Measurements from ENCODE around the gene TSC1. TPM values are rescaled to one million over a fixed set of nuclear protein-coding genes. Genes with fewer than 3 reads are reported as not detected.
"Not testable (repeated sequence)": the region's sequence is repeated elsewhere in the genome, so short reads cannot be mapped to it uniquely, and the experiment has no call there.

The TSC1 gene
- total and polyA plus RNA-seq, 3 donors from 2014 or later, result 78.4 to 108 (median 100) TPM

DNA sequence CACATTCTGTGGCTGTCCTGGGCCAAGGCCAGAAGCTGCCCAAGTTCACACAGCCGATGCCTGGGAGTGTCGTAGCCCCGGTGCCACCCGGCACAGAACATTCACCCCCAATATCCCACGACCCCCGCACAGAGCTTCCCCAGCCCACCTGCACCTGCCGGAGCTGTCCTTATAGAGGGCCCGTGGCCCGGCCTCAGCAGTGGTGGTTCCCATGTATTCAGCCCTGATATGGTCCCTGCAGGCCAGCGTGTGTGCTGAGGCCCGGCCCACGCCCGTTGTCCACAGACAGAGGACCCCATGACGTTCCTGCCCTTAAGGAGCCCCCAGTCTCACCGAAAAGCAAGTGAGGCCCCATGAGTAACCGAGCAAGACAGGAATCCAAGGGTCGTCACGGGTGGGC lies 28.8 kb upstream of the TSC1 start:
- TF ChIP-seq, protein P1, sequence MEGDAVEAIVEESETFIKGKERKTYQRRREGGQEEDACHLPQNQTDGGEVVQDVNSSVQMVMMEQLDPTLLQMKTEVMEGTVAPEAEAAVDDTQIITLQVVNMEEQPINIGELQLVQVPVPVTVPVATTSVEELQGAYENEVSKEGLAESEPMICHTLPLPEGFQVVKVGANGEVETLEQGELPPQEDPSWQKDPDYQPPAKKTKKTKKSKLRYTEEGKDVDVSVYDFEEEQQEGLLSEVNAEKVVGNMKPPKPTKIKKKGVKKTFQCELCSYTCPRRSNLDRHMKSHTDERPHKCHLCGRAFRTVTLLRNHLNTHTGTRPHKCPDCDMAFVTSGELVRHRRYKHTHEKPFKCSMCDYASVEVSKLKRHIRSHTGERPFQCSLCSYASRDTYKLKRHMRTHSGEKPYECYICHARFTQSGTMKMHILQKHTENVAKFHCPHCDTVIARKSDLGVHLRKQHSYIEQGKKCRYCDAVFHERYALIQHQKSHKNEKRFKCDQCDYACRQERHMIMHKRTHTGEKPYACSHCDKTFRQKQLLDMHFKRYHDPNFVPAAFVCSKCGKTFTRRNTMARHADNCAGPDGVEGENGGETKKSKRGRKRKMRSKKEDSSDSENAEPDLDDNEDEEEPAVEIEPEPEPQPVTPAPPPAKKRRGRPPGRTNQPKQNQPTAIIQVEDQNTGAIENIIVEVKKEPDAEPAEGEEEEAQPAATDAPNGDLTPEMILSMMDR (IDR thresholded peaks at IDR 0.05), result no peak
- no peak for TF ChIP-seq POLR2A (IDR thresholded peaks at IDR 0.05)
- intact Hi-C loops (cut with DNase I; ENCODE audit: low total_unique reads), result no loop called here
- WGBS, 2 donors, result 49 to 58% methylated on average over 18 of the region's 18 CpGs

DNA sequence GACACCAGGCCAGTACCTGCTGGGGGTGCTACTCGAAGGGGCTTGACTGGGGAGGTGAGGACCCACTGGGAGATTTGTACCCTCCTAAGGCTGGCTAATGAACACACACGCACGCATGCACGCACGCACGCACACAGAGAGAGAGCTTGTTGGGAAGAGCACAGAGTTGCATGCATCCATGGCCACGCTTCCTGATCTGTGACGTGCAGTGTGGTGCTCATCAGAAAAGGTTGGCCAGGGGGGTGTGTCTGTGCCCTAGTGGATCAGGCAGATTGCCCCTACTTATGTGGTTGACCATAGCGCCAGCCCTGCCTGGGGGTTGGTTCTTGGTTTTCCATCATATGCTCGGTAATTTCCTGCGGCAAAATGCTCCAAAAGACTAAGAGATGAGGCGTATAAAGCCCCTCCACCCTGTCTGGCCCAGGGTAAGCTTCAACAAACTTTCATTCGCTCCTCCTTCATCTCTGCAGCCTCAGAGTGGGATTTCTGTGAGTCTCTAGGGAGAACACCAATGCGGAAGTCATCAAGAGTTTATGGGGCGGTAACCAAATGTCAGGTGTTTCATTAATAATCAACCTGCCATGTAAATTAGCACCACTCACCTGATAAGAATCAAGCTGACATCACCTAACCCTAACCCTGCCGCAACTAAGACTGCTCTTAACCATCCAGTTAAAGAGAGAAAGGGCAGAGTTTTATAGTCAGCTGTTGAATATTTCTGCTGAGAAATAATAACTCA lies 26.1 kb upstream of the TSC1 start:
- Histone ChIP-seq H3K27me3 (no peaks in the 10 kb centered on the region), H3K36me3 (ENCODE audit: low read depth, missing control alignments) (no peaks in the 10 kb centered on the region), H3K27ac (no peak overlapping the region), H3K4me1 (no peaks in the 10 kb centered on the region), H3K9me3 (no peaks in the 10 kb centered on the region), H3K4me3 (no peak overlapping the region)
- TF ChIP-seq, protein P1 (IDR thresholded peaks at IDR 0.05), result no peak
- TF ChIP-seq POLR2A (IDR thresholded peaks at IDR 0.05), result no peak
- no peak for DNase-seq
- 84 to 95% methylated on average over 16 of the region's 16 CpGs for WGBS, 2 donors
- intact Hi-C loops (cut with DNase I; ENCODE audit: low total_unique reads), result no loop called here

More for the DNA sequence above, 28.8 kb upstream of the TSC1 start:
- no peaks in the 10 kb centered on the region for H3K4me1 ChIP-seq
- H3K9me3 ChIP-seq, result no peaks in the 10 kb centered on the region
- H3K36me3 ChIP-seq (ENCODE audit: low read depth, missing control alignments), result no peaks in the 10 kb centered on the region
- H3K27ac ChIP-seq, result no peak overlapping the region
- no peaks in the 10 kb centered on the region for H3K27me3 ChIP-seq
- no peak for DNase-seq
- no peak overlapping the region for H3K4me3 ChIP-seq

- H3K36me3 ChIP-seq (ENCODE audit: low read depth, missing control alignments), result no peaks in the 10 kb centered on the region
- TF ChIP-seq, protein P1 (IDR thresholded peaks at IDR 0.05), result no peak
- no peak for TF ChIP-seq POLR2A (IDR thresholded peaks at IDR 0.05)
- no peak for DNase-seq
- H3K9me3 ChIP-seq, result no peaks in the 10 kb centered on the region
- no peak overlapping the region for H3K4me3 ChIP-seq
- WGBS, 2 donors, result 54 to 75% methylated on average over 7 of the region's 7 CpGs
- intact Hi-C loops (cut with DNase I; ENCODE audit: low total_unique reads), result no loop called here
- no peaks in the 10 kb centered on the region for H3K27me3 ChIP-seq
- no peaks in the 10 kb centered on the region for H3K4me1 ChIP-seq
- no peak overlapping the region for H3K27ac ChIP-seq
Observed at GRCh38 chr9:132969783-132970182, 25.4 kb upstream of the TSC1 start.

DNA sequence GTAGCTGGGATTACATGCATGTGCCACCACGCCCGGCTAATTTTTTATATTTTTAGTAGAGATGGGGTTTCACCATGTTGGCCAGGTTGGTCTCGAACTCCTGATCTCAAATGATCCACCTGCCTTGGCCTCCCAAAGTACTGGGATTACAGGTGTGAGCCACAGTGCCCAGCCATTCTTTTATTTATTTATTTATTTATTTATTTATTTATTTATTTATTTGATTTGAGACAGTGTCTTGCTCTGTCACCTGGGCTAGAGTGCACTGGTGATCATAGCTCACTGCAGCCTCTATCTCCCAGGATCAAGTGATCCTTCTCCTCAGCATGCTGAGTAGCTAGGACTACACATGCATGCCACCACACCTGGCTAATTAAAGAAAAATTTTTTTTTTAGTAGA lies 23.5 kb upstream of the TSC1 start:
- WGBS, 2 donors, result 88 to 93% methylated on average over 3 of the region's 3 CpGs
- DNase-seq; H3K36me3 ChIP-seq (ENCODE audit: low read depth, missing control alignments); H3K4me1 ChIP-seq; H3K9me3 ChIP-seq; intact Hi-C loops (cut with DNase I; ENCODE audit: low total_unique reads); H3K27me3 ChIP-seq; H3K27ac ChIP-seq; H3K4me3 ChIP-seq: not testable (repeated sequence)

DNA sequence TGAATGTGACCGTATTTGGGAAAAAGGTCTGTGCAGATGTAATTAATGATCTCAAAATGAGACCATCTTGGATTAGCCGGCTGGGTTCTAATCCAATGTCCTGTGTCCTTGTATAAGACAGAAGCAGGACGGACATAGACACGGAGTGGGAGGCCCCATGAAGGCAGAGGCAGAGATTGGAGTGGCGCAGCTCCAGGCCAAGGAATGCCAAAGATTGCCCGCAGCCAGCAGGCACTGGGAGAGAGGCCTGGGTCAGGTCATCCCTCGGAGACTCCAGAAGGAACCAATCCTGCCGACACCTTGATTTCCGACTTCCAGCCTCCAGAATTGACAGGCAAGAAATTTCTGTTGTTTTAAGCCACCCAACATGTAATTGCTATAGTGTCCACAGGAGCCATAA lies 21.1 kb upstream of the TSC1 start:
- Histone ChIP-seq H3K9me3 (no peaks in the 10 kb centered on the region), H3K36me3 (ENCODE audit: low read depth, missing control alignments) (no peaks in the 10 kb centered on the region), H3K4me3 (no peak overlapping the region), H3K27ac (no peak overlapping the region), H3K27me3 (no peaks in the 10 kb centered on the region), H3K4me1 (no peaks in the 10 kb centered on the region)
- no peak for DNase-seq
- intact Hi-C loops (cut with DNase I; ENCODE audit: low total_unique reads), result no loop called here
- no peak for TF ChIP-seq POLR2A (IDR thresholded peaks at IDR 0.05)
- TF ChIP-seq, protein P1 (IDR thresholded peaks at IDR 0.05), result no peak
- 90 to 91% methylated on average over 9 of the region's 9 CpGs for WGBS, 2 donors

Data from testis (tissue), 3 donors.